HG02840 (cell line): ENCODE data around the gene MUC5AC.
"Not testable (repeated sequence)": the region's sequence is repeated elsewhere in the genome, so short reads cannot be mapped to it uniquely, and the experiment has no call there.

Source experiments
- ATAC-seq: cut with Tn5 transposase; IDR thresholded peaks from one replicate; pipeline ENCODE4 v1.9.1; 2021; ENCODE audit warnings: mild to moderate bottlenecking, moderate library complexity, moderate number of reproducible peaks; ENCODE audit not compliant: unreplicated experiment, low FRiP score

The MUC5AC gene

GRCh38 chr11:1204381-1205101 lies 46.8 kb downstream of the MUC5AC start:
- ATAC-seq = no peak

GRCh38 chr11:1205121-1205986 lies 47.6 kb downstream of the MUC5AC start:
- no peak for ATAC-seq

GRCh38 chr11:1205987-1206331 lies 48.2 kb downstream of the MUC5AC start:
- no peak for ATAC-seq

- ATAC-seq = no peak
Measured at GRCh38 chr11:1206391-1207271, 48.9 kb downstream of the MUC5AC start.

GRCh38 chr11:1207401-1208143 lies 49.8 kb downstream of the MUC5AC start:
- no peak for ATAC-seq

GRCh38 chr11:1208144-1208393 lies 50.3 kb downstream of the MUC5AC start:
- no peak for ATAC-seq

- no peak for ATAC-seq
Measured at GRCh38 chr11:1208394-1209261, 50.9 kb downstream of the MUC5AC start.

- ATAC-seq = no peak
Measured at GRCh38 chr11:1209371-1210057, 51.8 kb downstream of the MUC5AC start.

- no peak for ATAC-seq
Measured at GRCh38 chr11:1211838-1212237, 54.1 kb downstream of the MUC5AC start.

- ATAC-seq = not testable (repeated sequence)
Measured at GRCh38 chr11:1215826-1216225, 58.1 kb downstream of the MUC5AC start.

- ATAC-seq = no peak
Measured at GRCh38 chr11:1217151-1217550, 59.4 kb downstream of the MUC5AC start.

- no peak for ATAC-seq
Measured at GRCh38 chr11:1218256-1218787, 60.6 kb downstream of the MUC5AC start.

GRCh38 chr11:1218788-1219445 lies 61.2 kb downstream of the MUC5AC start:
- ATAC-seq = no peak

GRCh38 chr11:1219446-1219833 lies 61.7 kb downstream of the MUC5AC start:
- no peak for ATAC-seq

GRCh38 chr11:1219834-1220815 lies 62.4 kb downstream of the MUC5AC start:
- no peak for ATAC-seq

- ATAC-seq = no peak
Measured at GRCh38 chr11:1220941-1221721, 63.4 kb downstream of the MUC5AC start.
